ENCODE data around the gene ZNF14.
"Not testable (repeated sequence)": the region's sequence is repeated elsewhere in the genome, so short reads cannot be mapped to it uniquely, and the experiment has no call there.

The ZNF14 gene

DNA sequence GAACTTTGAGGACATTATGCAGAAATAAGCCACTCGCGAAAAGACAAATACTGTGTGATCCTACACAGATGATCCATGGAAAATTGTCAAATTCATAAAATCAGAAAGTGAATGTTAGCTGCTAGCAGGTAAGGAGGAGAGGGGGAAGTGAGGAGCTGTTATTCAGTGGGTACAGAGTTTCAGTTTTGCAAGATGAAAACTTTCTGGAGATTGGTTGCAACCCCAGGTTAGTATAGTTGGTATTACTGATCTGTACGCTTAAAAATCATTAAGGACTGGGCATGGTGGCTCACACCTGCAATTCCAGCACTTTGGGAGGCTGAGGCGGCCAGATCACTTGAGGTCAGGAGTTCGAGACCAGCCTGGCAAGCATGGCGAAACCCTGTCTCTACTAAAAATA is 46.3 kb downstream of the ZNF14 start:
- DNase-seq (ENCODE audit: low read depth, low spot score): no peak
- H3K4me3 ChIP-seq (ENCODE audit: low read depth, low read length): no peak overlapping the region
- TF ChIP-seq, protein P1, sequence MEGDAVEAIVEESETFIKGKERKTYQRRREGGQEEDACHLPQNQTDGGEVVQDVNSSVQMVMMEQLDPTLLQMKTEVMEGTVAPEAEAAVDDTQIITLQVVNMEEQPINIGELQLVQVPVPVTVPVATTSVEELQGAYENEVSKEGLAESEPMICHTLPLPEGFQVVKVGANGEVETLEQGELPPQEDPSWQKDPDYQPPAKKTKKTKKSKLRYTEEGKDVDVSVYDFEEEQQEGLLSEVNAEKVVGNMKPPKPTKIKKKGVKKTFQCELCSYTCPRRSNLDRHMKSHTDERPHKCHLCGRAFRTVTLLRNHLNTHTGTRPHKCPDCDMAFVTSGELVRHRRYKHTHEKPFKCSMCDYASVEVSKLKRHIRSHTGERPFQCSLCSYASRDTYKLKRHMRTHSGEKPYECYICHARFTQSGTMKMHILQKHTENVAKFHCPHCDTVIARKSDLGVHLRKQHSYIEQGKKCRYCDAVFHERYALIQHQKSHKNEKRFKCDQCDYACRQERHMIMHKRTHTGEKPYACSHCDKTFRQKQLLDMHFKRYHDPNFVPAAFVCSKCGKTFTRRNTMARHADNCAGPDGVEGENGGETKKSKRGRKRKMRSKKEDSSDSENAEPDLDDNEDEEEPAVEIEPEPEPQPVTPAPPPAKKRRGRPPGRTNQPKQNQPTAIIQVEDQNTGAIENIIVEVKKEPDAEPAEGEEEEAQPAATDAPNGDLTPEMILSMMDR (IDR thresholded peaks at IDR 0.05; ENCODE audit: low read depth, low read length): no peak
- in situ Hi-C loops (cut with HindIII; ENCODE audit: low sequenced_read_pairs): no loop called here

DNA sequence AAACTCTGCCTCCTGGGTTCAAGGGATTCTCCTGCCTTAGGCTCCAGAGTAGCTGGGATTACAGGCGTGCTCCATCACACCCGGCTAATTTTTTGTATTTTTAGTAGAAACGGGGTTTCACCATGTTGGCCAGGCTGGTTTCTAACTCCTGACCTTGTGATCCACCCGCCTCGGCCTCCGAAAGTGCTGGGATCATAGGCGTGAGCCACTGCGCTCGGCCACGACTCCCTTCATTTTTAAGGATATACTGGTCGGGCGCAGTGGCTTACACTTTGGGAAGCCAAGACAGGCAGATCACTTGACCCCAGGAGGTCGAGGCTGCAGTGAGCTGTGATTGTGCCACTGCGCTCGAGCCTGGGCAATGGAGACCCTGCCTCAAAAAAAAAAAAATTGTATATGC is 46.8 kb downstream of the ZNF14 start:
- in situ Hi-C loops (cut with HindIII; ENCODE audit: low sequenced_read_pairs); DNase-seq (ENCODE audit: low read depth, low spot score); H3K4me3 ChIP-seq (ENCODE audit: low read depth, low read length): not testable (repeated sequence)

DNA sequence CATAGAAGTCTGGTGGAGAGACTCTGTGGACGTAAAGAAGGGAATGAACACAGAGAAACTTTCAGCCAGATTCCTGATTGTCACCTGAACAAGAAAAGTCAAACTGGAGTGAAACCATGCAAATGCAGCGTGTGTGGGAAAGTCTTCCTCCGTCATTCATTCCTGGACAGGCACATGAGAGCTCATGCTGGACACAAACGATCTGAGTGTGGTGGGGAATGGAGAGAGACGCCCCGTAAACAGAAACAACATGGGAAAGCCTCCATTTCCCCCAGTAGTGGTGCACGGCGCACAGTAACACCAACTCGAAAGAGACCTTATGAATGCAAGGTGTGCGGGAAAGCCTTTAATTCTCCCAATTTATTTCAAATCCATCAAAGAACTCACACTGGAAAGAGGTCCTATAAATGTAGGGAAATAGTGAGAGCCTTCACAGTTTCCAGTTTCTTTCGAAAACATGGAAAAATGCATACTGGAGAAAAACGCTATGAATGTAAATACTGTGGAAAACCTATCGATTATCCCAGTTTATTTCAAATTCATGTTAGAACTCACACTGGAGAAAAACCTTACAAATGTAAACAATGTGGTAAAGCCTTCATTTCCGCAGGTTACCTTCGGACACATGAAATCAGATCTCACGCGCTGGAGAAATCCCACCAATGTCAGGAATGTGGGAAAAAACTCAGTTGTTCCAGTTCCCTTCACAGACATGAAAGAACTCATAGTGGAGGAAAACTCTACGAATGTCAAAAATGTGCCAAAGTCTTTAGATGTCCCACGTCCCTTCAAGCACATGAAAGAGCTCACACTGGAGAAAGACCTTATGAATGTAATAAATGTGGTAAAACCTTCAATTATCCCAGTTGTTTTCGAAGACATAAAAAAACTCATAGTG is 53.5 kb downstream of the ZNF14 start:
- TF ChIP-seq, protein P1 (IDR thresholded peaks at IDR 0.05; ENCODE audit: low read depth, low read length): no peak
- H3K4me3 ChIP-seq (ENCODE audit: low read depth, low read length): no peak overlapping the region
- no peak for DNase-seq (ENCODE audit: low read depth, low spot score)
- in situ Hi-C loops (cut with HindIII; ENCODE audit: low sequenced_read_pairs): no loop called here

DNA sequence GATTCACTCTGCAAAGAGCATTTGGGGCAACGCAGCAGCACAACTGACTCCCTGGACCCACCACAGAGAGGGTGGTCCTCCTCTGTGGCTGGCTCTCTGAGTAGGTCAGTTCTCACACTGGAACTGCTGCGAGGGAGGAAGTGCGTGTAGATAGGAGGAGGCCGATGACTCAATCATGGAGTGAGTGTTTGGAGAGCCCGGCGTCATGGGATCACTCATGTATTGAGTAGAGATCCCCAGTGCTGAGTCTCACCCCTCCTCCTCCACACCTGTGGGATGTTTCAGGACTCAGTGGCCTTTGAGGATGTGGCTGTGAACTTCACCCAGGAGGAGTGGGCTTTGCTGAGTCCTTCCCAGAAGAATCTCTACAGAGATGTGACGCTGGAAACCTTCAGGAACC is 55.3 kb downstream of the ZNF14 start:
- TF ChIP-seq, protein P1 (IDR thresholded peaks at IDR 0.05; ENCODE audit: low read depth, low read length): no peak
- H3K4me3 ChIP-seq (ENCODE audit: low read depth, low read length): no peak overlapping the region
- no peak for DNase-seq (ENCODE audit: low read depth, low spot score)
- in situ Hi-C loops (cut with HindIII; ENCODE audit: low sequenced_read_pairs): no loop called here

DNA sequence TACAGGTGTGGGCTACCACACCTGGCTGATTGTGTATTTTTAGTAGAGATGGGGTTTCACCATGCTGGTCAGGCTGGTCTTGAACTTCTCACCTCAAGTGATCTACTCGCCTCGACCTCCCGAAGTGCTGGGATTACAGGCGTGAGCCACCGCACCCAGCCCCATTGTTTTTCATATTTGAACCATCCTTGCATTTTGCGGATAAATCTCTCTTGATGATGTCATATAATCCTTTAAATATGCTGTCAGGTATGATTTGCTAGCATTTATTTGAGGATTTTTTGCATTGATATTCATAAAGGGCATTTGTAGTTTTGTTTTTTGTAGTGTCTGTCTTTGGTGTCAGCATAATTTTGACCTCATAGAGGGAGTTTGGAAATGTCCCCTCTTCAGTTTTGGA is 58.6 kb downstream of the ZNF14 start:
- no peak overlapping the region for H3K4me3 ChIP-seq (ENCODE audit: low read depth, low read length)
- TF ChIP-seq, protein P1 (IDR thresholded peaks at IDR 0.05; ENCODE audit: low read depth, low read length): no peak
- in situ Hi-C loops (cut with HindIII; ENCODE audit: low sequenced_read_pairs): no loop called here
- no peak for DNase-seq (ENCODE audit: low read depth, low spot score)

DNA sequence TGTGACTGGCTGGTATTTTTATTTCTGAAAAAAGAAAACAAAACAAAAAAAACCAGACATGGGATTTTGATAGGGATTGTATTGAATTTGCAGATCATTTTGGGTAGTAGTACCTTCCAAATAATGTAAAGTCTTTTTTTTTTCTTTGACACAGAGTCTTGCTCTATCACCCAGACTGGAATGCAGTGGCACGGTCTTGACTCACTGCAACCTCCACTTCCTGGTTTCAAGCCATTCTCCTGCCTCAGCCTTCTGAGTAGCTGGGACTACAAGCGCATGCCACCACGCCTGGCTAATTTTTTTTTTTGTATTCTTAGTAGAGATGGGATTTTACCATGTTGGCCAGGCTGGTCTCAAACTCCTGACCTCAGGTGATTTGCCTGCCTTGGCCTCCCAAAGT is 60.1 kb downstream of the ZNF14 start:
- no peak overlapping the region for H3K4me3 ChIP-seq (ENCODE audit: low read depth, low read length)
- no peak for DNase-seq (ENCODE audit: low read depth, low spot score)
- TF ChIP-seq, protein P1 (IDR thresholded peaks at IDR 0.05; ENCODE audit: low read depth, low read length): no peak
- in situ Hi-C loops (cut with HindIII; ENCODE audit: low sequenced_read_pairs): no loop called here

DNA sequence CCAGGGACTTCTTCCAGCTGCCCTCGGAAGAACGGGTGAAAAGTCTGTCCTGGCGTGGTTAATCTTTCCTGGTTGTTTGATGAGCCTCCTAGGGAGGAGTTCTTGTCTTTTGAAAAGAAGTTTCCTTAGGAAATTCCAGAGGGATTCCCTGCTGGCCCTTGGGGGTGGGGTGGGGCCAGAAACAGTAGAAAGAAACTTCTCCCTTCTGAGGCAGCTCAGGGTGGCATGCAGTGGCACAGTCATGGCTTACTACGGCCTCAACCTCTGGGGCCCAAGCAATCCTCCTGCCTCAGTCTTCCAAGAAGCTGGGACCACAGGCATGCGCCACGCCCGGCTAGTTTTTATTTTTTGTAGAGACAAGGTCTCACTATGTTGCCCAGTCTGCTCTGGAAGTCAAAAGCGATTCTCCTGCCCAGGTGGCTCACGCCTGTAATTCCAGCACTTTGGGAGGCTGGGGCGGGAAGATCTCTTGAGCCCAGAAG is 62.8 kb downstream of the ZNF14 start:
- in situ Hi-C loops (cut with HindIII; ENCODE audit: low sequenced_read_pairs): no loop called here
- H3K4me3 ChIP-seq (ENCODE audit: low read depth, low read length): no peak overlapping the region
- no peak for DNase-seq (ENCODE audit: low read depth, low spot score)
- TF ChIP-seq, protein P1 (IDR thresholded peaks at IDR 0.05; ENCODE audit: low read depth, low read length): no peak

Data from astrocyte of the spinal cord (primary cell).